K562 (cell line): Measurements from ENCODE around the gene CEL. TPM values are rescaled to one million over a fixed set of nuclear protein-coding genes. Genes with fewer than 3 reads are reported as not detected.
A peak's percentile ranks its signal among the peaks of the same experiment; 100 is the strongest.

Source experiments
- ATAC-seq: fragments of 200-7000 bp; cut with Tn5 transposase; 3 replicates; pipeline ENCODE4 v1.9.1; 2020; ENCODE audit warnings: moderate library complexity
- BruUV-seq: library from RNA; stranded (reverse); fragments of 400-500 nt; replicated peaks from 2 replicates; lab custom pipeline; 2021; lab: Mats Ljungman, UMichigan
- CTCF ChIA-PET: fragments of 300-600 bp; formaldehyde crosslinking; extraction: SDS; loops from one replicate; lab custom pipeline; 2021; ENCODE audit warnings: low intra/inter-chr PET ratio; lab: Yijun Ruan, JAX
- POLR2A ChIA-PET: fragments of 300-600, 350-650 bp; sonication (Branson Sonifier 250); formaldehyde crosslinking; extraction: SDS; loops from one replicate; lab custom pipeline; 2021; ENCODE audit warnings: antibody characterized with exemption, inconsistent platforms; lab: Yijun Ruan, JAX
- DNase-seq, 4 experiments: peaks; one replicate each; pipeline versions ENCODE4 v3.0.0 to v3.0.0-alpha.2; 2011 to 2018; ENCODE audit warnings: low spot score in 3 of 4, mixed read lengths in 3 of 4; ENCODE audit errors: extremely low read depth in 1 of 4
- FAIRE-seq: peaks from 2 replicates; lab custom pipeline; 2011; peaks lifted over from hg19 to GRCh38; lab: Jason Lieb, UNC
- H2AFZ ChIP-seq: 2 replicates; pipeline ENCODE4 v1.6.0; 2011; ENCODE audit warnings: low read depth, low read length, control low read depth, inconsistent platforms
- H3K27ac ChIP-seq: fragments of 200-600 bp; 3 replicates; pipeline ENCODE4 v1.8.0; 2011; ENCODE audit warnings: low read depth, mild to moderate bottlenecking, control low read depth, inconsistent platforms, low read length, moderate library complexity, mixed read lengths; ENCODE audit errors: extremely low read depth
- H3K27me3 ChIP-seq, 2 experiments: fragments of 300-600 bp in 1 of 2; 2 replicates in 1 of 2; 3 replicates in 1 of 2; pipeline versions ENCODE4 v1.6.0 to v1.8.0; 2011; ENCODE audit warnings: inconsistent platforms in 2 of 2, low read length in 2 of 2, mild to moderate bottlenecking in 1 of 2, mixed read lengths in 1 of 2, moderate library complexity in 1 of 2; ENCODE audit not compliant: control insufficient read depth in 2 of 2, insufficient read depth in 2 of 2
- H3K36me3 ChIP-seq: fragments of 300-600 bp; 3 replicates; pipeline ENCODE4 v1.8.0; 2011; ENCODE audit warnings: mild to moderate bottlenecking, low read length, inconsistent platforms; ENCODE audit not compliant: control insufficient read depth, insufficient read depth
- H3K4me1 ChIP-seq, 2 experiments: fragments of 200-600 bp in 1 of 2; replicated peaks in 1 of 2; 2 replicates in 1 of 2; 3 replicates in 1 of 2; pipeline versions ENCODE4 v1.5.1 to v1.8.0; 2011; ENCODE audit warnings: inconsistent platforms in 2 of 2, low read length in 2 of 2, mild to moderate bottlenecking in 1 of 2, mixed read lengths in 1 of 2, moderate library complexity in 1 of 2; ENCODE audit not compliant: control insufficient read depth in 2 of 2, insufficient read depth in 2 of 2
- H3K4me2 ChIP-seq: 2 replicates; pipeline ENCODE4 v1.6.1; 2011; ENCODE audit warnings: low read length, control low read depth, inconsistent platforms, mixed read lengths; ENCODE audit not compliant: insufficient read depth
- H3K4me3 ChIP-seq: fragments of 200-600 bp; sonication (generic), shearing (Covaris generic); 2 replicates; pipeline ENCODE4 v1.5.1; 2016; ENCODE audit warnings: control low read depth, inconsistent platforms
- H3K79me2 ChIP-seq: fragments of 200-600 bp; 3 replicates; pipeline ENCODE4 v1.8.0; 2011; ENCODE audit warnings: low read length, inconsistent platforms; ENCODE audit not compliant: control insufficient read depth, insufficient read depth
- H3K9ac ChIP-seq, 2 experiments: 2 replicates each; pipeline versions ENCODE4 v1.6.0 to v1.6.1; 2011; ENCODE audit warnings: low read depth in 2 of 2, low read length in 2 of 2, control low read depth in 1 of 2, inconsistent platforms in 1 of 2, mild to moderate bottlenecking in 1 of 2, mixed read lengths in 1 of 2; ENCODE audit not compliant: insufficient read depth in 1 of 2
- H3K9me1 ChIP-seq: one replicate; pipeline ENCODE4 v1.6.0; 2011; ENCODE audit warnings: inconsistent platforms, mild to moderate bottlenecking, low read length, moderate library complexity; ENCODE audit not compliant: control insufficient read depth, insufficient read depth
- H3K9me3 ChIP-seq: replicated peaks from 2 replicates; pipeline ENCODE4 v1.5.1; 2011; ENCODE audit warnings: low read depth, low read length, inconsistent platforms; ENCODE audit not compliant: control insufficient read depth, insufficient read depth
- H4K20me1 ChIP-seq: replicated peaks from 2 replicates; pipeline ENCODE4 v1.6.1; 2011; ENCODE audit warnings: low read length, inconsistent platforms, mixed read lengths; ENCODE audit not compliant: control insufficient read depth, insufficient read depth
- BCOR ChIP-seq: fragments of 450-650 bp; IDR thresholded peaks from 2 replicates; pipeline ENCODE4 v1.6.1; 2016
- CHD7 ChIP-seq: fragments of 200-600 bp; sonication (generic); IDR thresholded peaks from one replicate; pipeline ENCODE4 v1.6.1; 2012; ENCODE audit warnings: mild to moderate bottlenecking, low read depth, low read length, inconsistent platforms
- POLR2B ChIP-seq: fragments of 450-650 bp; IDR thresholded peaks from 2 replicates; pipeline ENCODE4 v1.6.1; 2018; ENCODE audit warnings: low read depth; ENCODE audit not compliant: partially characterized antibody
- POLR2G ChIP-seq: fragments of 200-400 bp; formaldehyde crosslinking; IDR thresholded peaks from 2 replicates; pipeline ENCODE4 v1.6.1; 2017; ENCODE audit warnings: low read depth, mild to moderate bottlenecking, antibody characterized with exemption, low read length, moderate library complexity
- TAF9B ChIP-seq: fragments of 450-650 bp; IDR thresholded peaks from 2 replicates; pipeline ENCODE4 v1.6.1; 2018; ENCODE audit warnings: mild to moderate bottlenecking; ENCODE audit not compliant: partially characterized antibody
- ZNF695 ChIP-seq: fragments of 450-650 bp; formaldehyde crosslinking; IDR thresholded peaks from 2 replicates; pipeline ENCODE4 v1.4.0; 2020; ENCODE audit warnings: mild to moderate bottlenecking, moderate library complexity
- ZNF75A ChIP-seq: fragments of 450-650 bp; formaldehyde crosslinking; IDR thresholded peaks from 2 replicates; pipeline ENCODE4 v1.4.0; 2020; ENCODE audit warnings: mild to moderate bottlenecking
- ZZZ3 ChIP-seq: fragments of 450-650 bp; IDR thresholded peaks from 2 replicates; pipeline ENCODE4 v1.6.1; 2016; ENCODE audit warnings: antibody characterized with exemption, mild to moderate bottlenecking, moderate library complexity
- WGBS: fragments of 100-300 bp; shearing (Covaris generic); methylation state at CpG from one replicate; pipeline ENCODE4 v1.1.6; 2016; ENCODE audit warnings: low coverage, mixed read lengths; ENCODE audit not compliant: insufficient coverage; ENCODE audit errors: missing lambda C conversion rate; 5-methylcytosine and 5-hydroxymethylcytosine counted together
- in situ Hi-C: fragments of 300-500 bp; cut with MboI; formaldehyde crosslinking; loops from 4 replicates; pipeline ENCODE4 v1.15.0; 2018; ENCODE audit warnings: inconsistent platforms, mixed read lengths
- intact Hi-C: fragments of 100-400 bp; cut with micrococcal nuclease; formaldehyde crosslinking; loops from 2 replicates; pipeline ENCODE4 v1.14.2; 2022
- polyA plus RNA-seq, 8 experiments: library from polyadenylated mRNA; depleted of rRNA in 4 of 8; stranded (reverse) in 5 of 8; unstranded in 3 of 8; fragments of >200 nt; fragmentation: Nextera tagmentation in 2 of 8; fragmentation: Illumina TruSeq in 1 of 8; extraction: Ambion mirVana in 2 of 8; extraction: Trizol in 1 of 8; gene quantifications; 2 replicates each; pipeline versions ENCODE4 v1.2.1 to v1.2.3, GENCODE V29; 2011 to 2014; ENCODE audit warnings: inconsistent platforms in 1 of 8, missing spikeins in 1 of 8
- total RNA-seq, 7 experiments: library from RNA; depleted of rRNA in 6 of 7; stranded (reverse); fragments of >200 nt in 6 of 7; fragmentation: Illumina TruSeq in 2 of 7; extraction: Trizol in 2 of 7; gene quantifications; 2 replicates each; pipeline versions ENCODE4 v1.2.1 to v1.2.3, GENCODE V29; 2011 to 2021; ENCODE audit warnings: low replicate concordance in 1 of 7
- TF ChIP-seq, protein P1 (sequence below): fragments of 450-650 bp; formaldehyde crosslinking; IDR thresholded peaks from 2 replicates; pipeline ENCODE4 v1.4.0; 2020; ENCODE audit warnings: mild to moderate bottlenecking

The CEL gene
- total and polyA plus RNA-seq, 9 of the 15 experiments (the other 6 are each of a cell fraction or from before 2014, with no cell fraction given), result 0.09 to 3.0 (median 0.51) TPM; not detected in 2

DNA sequence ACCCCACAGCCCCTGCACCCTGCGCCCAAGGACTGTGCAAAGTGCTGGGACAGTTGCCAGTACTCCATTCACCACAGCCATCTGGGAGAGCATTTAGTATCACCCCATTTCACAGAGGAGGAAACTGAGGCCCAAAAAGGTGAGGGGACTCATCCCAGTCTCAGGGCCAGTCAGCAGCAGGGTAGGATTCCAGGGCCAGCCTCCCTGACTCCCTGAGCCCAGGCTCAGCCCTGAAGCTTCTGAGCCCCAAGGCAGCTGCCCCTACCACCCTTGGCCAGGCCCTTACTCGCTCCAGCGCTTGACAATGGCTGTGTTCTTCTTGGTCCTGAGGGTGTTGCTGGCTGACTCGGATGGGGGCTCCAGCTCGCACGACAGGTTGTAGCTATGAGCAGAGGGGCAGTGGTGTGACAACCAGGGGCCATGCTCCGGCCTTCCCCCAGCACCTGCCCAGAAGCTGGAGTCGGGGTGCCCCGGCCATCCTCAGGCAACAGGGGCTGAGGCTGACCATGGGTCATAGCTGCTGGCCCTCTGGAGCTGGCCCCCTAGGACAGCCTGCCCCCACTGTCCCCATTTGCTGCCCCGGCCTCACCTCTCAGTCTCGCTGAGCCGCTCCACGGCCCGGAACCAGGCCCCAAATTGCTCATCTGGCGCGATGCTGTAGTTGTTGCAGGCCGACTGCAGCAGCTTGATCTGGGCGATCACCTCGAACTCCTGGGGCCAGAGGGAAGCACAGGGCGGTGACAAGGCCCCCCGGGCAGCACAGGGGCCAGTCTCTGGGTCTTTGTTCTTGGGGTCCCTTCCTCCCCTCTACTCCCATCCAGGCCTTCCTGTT is 40.6 kb downstream of the CEL start:
- H3K9me1 ChIP-seq, result peaks cover 3% of the 10 kb centered on the region
- no peak overlapping the region for H3K4me3 ChIP-seq
- ChIA-PET CTCF (interaction anchor here (0.5 to 3.7 kb wide), 3 partner anchors 42 to 54 kb away, joined by 5 to 26 read pairs (median 26); no protein-coding TSS in a partner anchor), POLR2A (interaction anchor here (1.3 kb wide), 1 partner anchor 42 kb away, joined by 4 read pairs; no protein-coding TSS in a partner anchor)
- peaks cover 8% of the 10 kb centered on the region; the same call in 1 of the 2 replicates for H4K20me1 ChIP-seq
- ATAC-seq, result no peak
- no peak overlapping the region for H3K9ac ChIP-seq
- peaks cover 95% of the 10 kb centered on the region for H3K36me3 ChIP-seq
- H3K4me2 ChIP-seq, result no peak overlapping the region
- in situ Hi-C loops, result no loop called here
- FAIRE-seq, result no peak
- no TSS peak for BruUV-seq
- peaks cover 0 to 12% of the 10 kb centered on the region in 2 experiments; a peak in 1 of 5 replicates for H3K4me1 ChIP-seq
- no peaks in the 10 kb centered on the region for H3K27me3 ChIP-seq
- no peaks in the 10 kb centered on the region for H3K79me2 ChIP-seq
- H3K9me3 ChIP-seq, result peaks cover 8% of the 10 kb centered on the region
- DNase-seq, result no peak
- H3K27ac ChIP-seq, result no peak overlapping the region
- H2AFZ ChIP-seq, result no peak overlapping the region
- WGBS, result 90% methylated on average over 13 of the region's 21 CpGs
- intact Hi-C loops, result loop anchor here (1.0 to 2.0 kb wide), 2 partner anchors 42 to 78 kb away; no protein-coding TSS in a partner anchor
- TF ChIP-seq ZNF695 (no peak), CHD7 (no peak), TAF9B (no peak), ZNF75A (no peak), POLR2B (no peak), POLR2G (peak; percentile 32; the same call in 1 of the 2 replicates), BCOR (peak; percentile 59; the same call in 1 of the 2 replicates), ZZZ3 (no peak)
- TF ChIP-seq, protein P1, sequence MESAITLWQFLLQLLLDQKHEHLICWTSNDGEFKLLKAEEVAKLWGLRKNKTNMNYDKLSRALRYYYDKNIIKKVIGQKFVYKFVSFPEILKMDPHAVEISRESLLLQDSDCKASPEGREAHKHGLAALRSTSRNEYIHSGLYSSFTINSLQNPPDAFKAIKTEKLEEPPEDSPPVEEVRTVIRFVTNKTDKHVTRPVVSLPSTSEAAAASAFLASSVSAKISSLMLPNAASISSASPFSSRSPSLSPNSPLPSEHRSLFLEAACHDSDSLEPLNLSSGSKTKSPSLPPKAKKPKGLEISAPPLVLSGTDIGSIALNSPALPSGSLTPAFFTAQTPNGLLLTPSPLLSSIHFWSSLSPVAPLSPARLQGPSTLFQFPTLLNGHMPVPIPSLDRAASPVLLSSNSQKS (CRISPR knock-in tag), result no peak
